Panc1 (cell line): ENCODE results near the gene NOP14.

Experiments used
- CTCF ChIP-seq: fragments of 450-650 bp; IDR thresholded peaks from 2 replicates; pipeline ENCODE4 v1.5.1; 2017; ENCODE audit warnings: mild to moderate bottlenecking
- POLR2AphosphoS5 ChIP-seq: IDR thresholded peaks from 2 replicates; pipeline ENCODE4 v1.6.1; 2012; ENCODE audit warnings: mild to moderate bottlenecking, low read depth, low read length, moderate library complexity
- SIN3A ChIP-seq: IDR thresholded peaks from 2 replicates; pipeline ENCODE4 v1.6.1; 2012; ENCODE audit warnings: low read depth, mild to moderate bottlenecking, low read length, moderate library complexity, borderline replicate concordance; ENCODE audit not compliant: insufficient read depth
- TCF7L2 ChIP-seq: IDR thresholded peaks from 2 replicates; pipeline ENCODE4 v1.6.1; 2011; ENCODE audit warnings: mild to moderate bottlenecking, low read depth, low read length, inconsistent platforms
- TF ChIP-seq, protein P1 (sequence below), 2 experiments: IDR thresholded peaks; 2 replicates each; pipeline ENCODE4 v1.6.1; 2011 to 2012; ENCODE audit warnings: low read depth in 2 of 2, control low read depth in 1 of 2, low read length in 1 of 2, mild to moderate bottlenecking in 1 of 2, moderate library complexity in 1 of 2; ENCODE audit not compliant: insufficient read depth in 1 of 2

GRCh38 chr4:2901186-2901585 is 62.0 kb downstream of the NOP14 start:
- TF ChIP-seq CTCF, result no peak
- TF ChIP-seq, protein P1, sequence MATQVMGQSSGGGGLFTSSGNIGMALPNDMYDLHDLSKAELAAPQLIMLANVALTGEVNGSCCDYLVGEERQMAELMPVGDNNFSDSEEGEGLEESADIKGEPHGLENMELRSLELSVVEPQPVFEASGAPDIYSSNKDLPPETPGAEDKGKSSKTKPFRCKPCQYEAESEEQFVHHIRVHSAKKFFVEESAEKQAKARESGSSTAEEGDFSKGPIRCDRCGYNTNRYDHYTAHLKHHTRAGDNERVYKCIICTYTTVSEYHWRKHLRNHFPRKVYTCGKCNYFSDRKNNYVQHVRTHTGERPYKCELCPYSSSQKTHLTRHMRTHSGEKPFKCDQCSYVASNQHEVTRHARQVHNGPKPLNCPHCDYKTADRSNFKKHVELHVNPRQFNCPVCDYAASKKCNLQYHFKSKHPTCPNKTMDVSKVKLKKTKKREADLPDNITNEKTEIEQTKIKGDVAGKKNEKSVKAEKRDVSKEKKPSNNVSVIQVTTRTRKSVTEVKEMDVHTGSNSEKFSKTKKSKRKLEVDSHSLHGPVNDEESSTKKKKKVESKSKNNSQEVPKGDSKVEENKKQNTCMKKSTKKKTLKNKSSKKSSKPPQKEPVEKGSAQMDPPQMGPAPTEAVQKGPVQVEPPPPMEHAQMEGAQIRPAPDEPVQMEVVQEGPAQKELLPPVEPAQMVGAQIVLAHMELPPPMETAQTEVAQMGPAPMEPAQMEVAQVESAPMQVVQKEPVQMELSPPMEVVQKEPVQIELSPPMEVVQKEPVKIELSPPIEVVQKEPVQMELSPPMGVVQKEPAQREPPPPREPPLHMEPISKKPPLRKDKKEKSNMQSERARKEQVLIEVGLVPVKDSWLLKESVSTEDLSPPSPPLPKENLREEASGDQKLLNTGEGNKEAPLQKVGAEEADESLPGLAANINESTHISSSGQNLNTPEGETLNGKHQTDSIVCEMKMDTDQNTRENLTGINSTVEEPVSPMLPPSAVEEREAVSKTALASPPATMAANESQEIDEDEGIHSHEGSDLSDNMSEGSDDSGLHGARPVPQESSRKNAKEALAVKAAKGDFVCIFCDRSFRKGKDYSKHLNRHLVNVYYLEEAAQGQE (IDR thresholded peaks at IDR 0.05; ENCODE audit: insufficient read depth in 1 of 2, low read depth in 2 of 2, low read length in 1 of 2), result no peak
- no peak for TF ChIP-seq SIN3A
- no peak for TF ChIP-seq TCF7L2
- TF ChIP-seq POLR2AphosphoS5, result no peak
